ENCODE data around the gene ARHGAP9. TPM values are rescaled to one million over a fixed set of nuclear protein-coding genes. Genes with fewer than 3 reads are reported as not detected.
A peak's percentile ranks its signal among the peaks of the same experiment; 100 is the strongest.

Gene ARHGAP9
- total and polyA plus RNA-seq, 2 of the 8 experiments (the other 6 are each of a cell fraction or from before 2014, with no cell fraction given) = 3.2 to 6.0 TPM

- TF ChIP-seq CTCF (IDR thresholded peaks at IDR 0.05; ENCODE audit: control extremely low read depth in 1 of 3, insufficient read depth in 1 of 3, low read depth in 1 of 3, low read length in 3 of 3) (no peak), JUN (IDR thresholded peaks at IDR 0.05; ENCODE audit: low read depth, low read length) (no peak), CHD1 (IDR thresholded peaks at IDR 0.05; ENCODE audit: low read depth, low read length) (no peak), RBBP5 (IDR thresholded peaks at IDR 0.05; ENCODE audit: borderline replicate concordance, low read depth, low read length) (peak; percentile 11; the same call in 1 of the 2 replicates), NRF1 (IDR thresholded peaks at IDR 0.05; ENCODE audit: low read depth, low read length) (peak; percentile 74), RXRA (IDR thresholded peaks at IDR 0.05; ENCODE audit: insufficient read depth, low read depth, low read length) (no peak), ASH2L (IDR thresholded peaks at IDR 0.05; ENCODE audit: low read length) (no peak), YY1 (IDR thresholded peaks at IDR 0.05; ENCODE audit: low read depth, low read length) (peak; percentile 10; the same call in 1 of the 2 replicates), CTBP2 (IDR thresholded peaks at IDR 0.05; ENCODE audit: borderline replicate concordance, insufficient read depth, insufficient read length, low read length) (peak; percentile 100), RFX5 (IDR thresholded peaks at IDR 0.05; ENCODE audit: borderline replicate concordance, low read depth, low read length) (no peak), KDM4A (IDR thresholded peaks at IDR 0.05; ENCODE audit: low read depth, low read length, severe bottlenecking) (peak; percentile 8), KDM1A (IDR thresholded peaks at IDR 0.05; ENCODE audit: borderline replicate concordance, low read length) (no peak), POLR2AphosphoS5 (IDR thresholded peaks at IDR 0.05; ENCODE audit: low read depth, low read length) (0 out of 2 replicates have a peak, but pooled peaks have one; percentile 18), BACH1 (IDR thresholded peaks at IDR 0.05; ENCODE audit: low read length) (0 out of 2 replicates have a peak, but pooled peaks have one; percentile 42), SUZ12 (IDR thresholded peaks at IDR 0.05; ENCODE audit: low read length) (no peak), JUND (IDR thresholded peaks at IDR 0.05; ENCODE audit: low read length) (no peak), TAF1 (IDR thresholded peaks at IDR 0.05; ENCODE audit: low read depth, low read length) (peak; percentile 55; the same call in 1 of the 2 replicates), EZH2 (IDR thresholded peaks at IDR 0.05; ENCODE audit: low read depth, low read length, severe bottlenecking) (no peak), EGR1 (IDR thresholded peaks at IDR 0.05; ENCODE audit: borderline replicate concordance, low read depth, low read length) (no peak), SP1 (IDR thresholded peaks at IDR 0.05; ENCODE audit: low read depth, low read length) (no peak)
- TF ChIP-seq, protein P1, sequence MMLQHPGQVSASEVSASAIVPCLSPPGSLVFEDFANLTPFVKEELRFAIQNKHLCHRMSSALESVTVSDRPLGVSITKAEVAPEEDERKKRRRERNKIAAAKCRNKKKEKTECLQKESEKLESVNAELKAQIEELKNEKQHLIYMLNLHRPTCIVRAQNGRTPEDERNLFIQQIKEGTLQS (IDR thresholded peaks at IDR 0.05; ENCODE audit: insufficient read depth, low read depth, low read length) = no peak
Measured at GRCh38 chr12:57522011-57522886, 42.6 kb upstream of the ARHGAP9 start, which contains the start of gene MBD6 (continued).

Data from H1 (cell line).